Smooth muscle cell (in vitro differentiated cells): ENCODE results near the gene CLBA1. TPM values are rescaled to one million over a fixed set of nuclear protein-coding genes. Genes with fewer than 3 reads are reported as not detected.

Source experiments
- DNase-seq: peaks from one replicate; lab custom pipeline; 2025; ENCODE audit not compliant: unreplicated experiment; lab: John Stamatoyannopoulos, UW
- H2AFZ ChIP-seq: fragments of 200-600 bp; sonication (generic); 2 replicates; pipeline ENCODE4 v1.6.0; 2016; ENCODE audit warnings: antibody characterized with exemption, low read depth, mild to moderate bottlenecking
- H3F3A ChIP-seq: fragments of 200-600 bp; sonication (generic); 2 replicates; pipeline ENCODE4 v1.6.0; 2017; ENCODE audit warnings: antibody characterized with exemption, low read depth
- H3K27ac ChIP-seq: fragments of 200-600 bp; sonication (generic); 2 replicates; pipeline ENCODE4 v1.5.1; 2016; ENCODE audit warnings: low read depth, mild to moderate bottlenecking
- H3K27me3 ChIP-seq: fragments of 200-600 bp; sonication (generic); 2 replicates; pipeline ENCODE4 v1.6.1; 2016; ENCODE audit warnings: low read depth, mild to moderate bottlenecking
- H3K36me3 ChIP-seq: fragments of 200-600 bp; sonication (generic); 2 replicates; pipeline ENCODE4 v1.5.1; 2016; ENCODE audit warnings: low read depth
- H3K4me1 ChIP-seq: fragments of 200-600 bp; sonication (generic); 2 replicates; pipeline ENCODE4 v1.5.1; 2016; ENCODE audit warnings: low read depth
- H3K4me2 ChIP-seq: fragments of 200-600 bp; sonication (generic); 2 replicates; pipeline ENCODE4 v1.6.0; 2016; ENCODE audit warnings: mild to moderate bottlenecking
- H3K4me3 ChIP-seq: fragments of 200-600 bp; sonication (generic); 2 replicates; pipeline ENCODE4 v1.5.1; 2016; ENCODE audit warnings: mild to moderate bottlenecking
- H3K79me2 ChIP-seq: fragments of 200-600 bp; sonication (generic); 2 replicates; pipeline ENCODE4 v1.6.0; 2016; ENCODE audit warnings: low read depth, mild to moderate bottlenecking
- H3K9ac ChIP-seq: fragments of 200-600 bp; sonication (generic); 2 replicates; pipeline ENCODE4 v1.6.0; 2016; ENCODE audit warnings: low read depth
- H3K9me3 ChIP-seq: fragments of 200-600 bp; sonication (generic); replicated peaks from 2 replicates; pipeline ENCODE4 v1.5.1; 2016; ENCODE audit warnings: low read depth
- H4K20me1 ChIP-seq: fragments of 200-600 bp; sonication (generic); 2 replicates; pipeline ENCODE4 v1.6.0; 2016; ENCODE audit warnings: low read depth
- CTCF ChIP-seq: fragments of 200-600 bp; sonication (generic); IDR thresholded peaks from 2 replicates; pipeline ENCODE4 v1.5.1; 2017; ENCODE audit warnings: borderline replicate concordance, mild to moderate bottlenecking, antibody characterized with exemption; ENCODE audit not compliant: insufficient read depth, poor library complexity, severe bottlenecking
- WGBS: methylation state at CpG from one replicate; pipeline ENCODE4 v1.1.7; 2016; ENCODE audit warnings: low lambda C conversion rate; 5-methylcytosine and 5-hydroxymethylcytosine counted together
- polyA plus RNA-seq: library from polyadenylated mRNA; unstranded; fragments of >200 nt; fragmentation: Nextera tagmentation; extraction: Ambion mirVana; gene quantifications from 2 replicates; pipeline ENCODE4 v1.2.1, GENCODE V29; 2016
- total RNA-seq: library from RNA; depleted of rRNA; stranded (reverse); fragments of >200 nt; gene quantifications from 2 replicates; pipeline ENCODE4 v1.2.3, GENCODE V29; 2014

Gene CLBA1
- total and polyA plus RNA-seq, 2 experiments from 2014 or later: 5.0 to 8.7 TPM

- WGBS: 34% methylated on average over 19 of the region's 23 CpGs
- H3K4me1 ChIP-seq: peaks cover 26% of the 10 kb centered on the region
- H3K9me3 ChIP-seq: no peaks in the 10 kb centered on the region
- TF ChIP-seq CTCF: no peak
- H3K4me2 ChIP-seq: peak overlapping the region; percentile 69
- no peak for DNase-seq
- H4K20me1 ChIP-seq: no peaks in the 10 kb centered on the region
- no peak overlapping the region for H2AFZ ChIP-seq
- no peaks in the 10 kb centered on the region for H3K79me2 ChIP-seq
- H3F3A ChIP-seq: peaks cover 3% of the 10 kb centered on the region
- H3K4me3 ChIP-seq: no peak overlapping the region
- peak overlapping the region; percentile 91 for H3K27ac ChIP-seq
- H3K9ac ChIP-seq: peak overlapping the region; percentile 69
- H3K36me3 ChIP-seq: no peaks in the 10 kb centered on the region
- no peaks in the 10 kb centered on the region for H3K27me3 ChIP-seq
Measured at GRCh38 chr14:104973385-104974145, 12.0 kb upstream of the CLBA1 start.

DNA sequence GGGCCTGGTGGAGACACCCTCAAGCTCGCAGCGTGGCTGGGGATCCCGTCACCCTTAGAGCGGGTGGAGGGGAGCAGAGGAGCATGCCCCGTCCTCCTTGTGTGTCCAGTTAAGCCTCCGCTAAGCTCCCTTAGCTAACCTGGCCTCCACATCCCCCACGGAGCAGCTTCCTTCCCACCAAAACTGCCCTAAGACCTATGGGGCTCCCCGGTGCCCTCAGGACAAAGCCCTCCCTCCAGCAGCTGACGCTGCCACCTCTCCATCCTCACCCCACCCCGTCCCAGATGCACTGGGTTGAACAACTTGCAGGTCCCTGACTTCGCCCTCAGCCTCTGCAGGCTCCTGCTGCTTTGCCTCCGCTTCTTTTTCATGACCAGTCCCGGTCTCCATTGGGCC lies 11.4 kb upstream of the CLBA1 start:
- Histone ChIP-seq H3K9ac (no peak overlapping the region), H3K4me1 (peaks cover 29% of the 10 kb centered on the region)

GRCh38 chr14:104974665-104975390 lies 10.8 kb upstream of the CLBA1 start:
- H3K27ac ChIP-seq: no peak overlapping the region
- peaks cover 29% of the 10 kb centered on the region for H3K4me1 ChIP-seq
- no peak overlapping the region for H3K9ac ChIP-seq
- H3K79me2 ChIP-seq: no peaks in the 10 kb centered on the region
- H3K27me3 ChIP-seq: no peaks in the 10 kb centered on the region
- no peak overlapping the region for H2AFZ ChIP-seq
- no peak overlapping the region for H3K4me2 ChIP-seq
- peaks cover 3% of the 10 kb centered on the region for H3F3A ChIP-seq
- H3K9me3 ChIP-seq: no peaks in the 10 kb centered on the region
- no peaks in the 10 kb centered on the region for H4K20me1 ChIP-seq
- no peak for TF ChIP-seq CTCF
- H3K4me3 ChIP-seq: no peak overlapping the region
- DNase-seq: no peak
- H3K36me3 ChIP-seq: no peaks in the 10 kb centered on the region
- over 99% methylated on average over 14 of the region's 14 CpGs for WGBS

More for the DNA sequence above, 11.4 kb upstream of the CLBA1 start:
- H3K4me3 ChIP-seq: no peak overlapping the region
- peaks cover 3% of the 10 kb centered on the region for H3F3A ChIP-seq
- no peak for TF ChIP-seq CTCF
- no peak overlapping the region for H3K4me2 ChIP-seq
- H3K27ac ChIP-seq: peak overlapping the region; percentile 91
- WGBS: 88% methylated on average over 13 of the region's 13 CpGs
- DNase-seq: no peak
- H3K27me3 ChIP-seq: no peaks in the 10 kb centered on the region
- H3K36me3 ChIP-seq: no peaks in the 10 kb centered on the region
- no peaks in the 10 kb centered on the region for H4K20me1 ChIP-seq
- H3K9me3 ChIP-seq: no peaks in the 10 kb centered on the region
- H3K79me2 ChIP-seq: no peaks in the 10 kb centered on the region
- H2AFZ ChIP-seq: no peak overlapping the region
